ENCODE measurements around the gene STAG1.

STAG1 gene

GRCh38 chr3:136296960-136297359 lies 455.2 kb downstream of the STAG1 start:
- H3K9ac ChIP-seq (ENCODE audit: low read length): no peak overlapping the region
- H3K36me3 ChIP-seq (ENCODE audit: control insufficient read depth, insufficient read depth, low read length): peaks cover 36% of the 10 kb centered on the region
- no peak overlapping the region for H3K4me3 ChIP-seq (ENCODE audit: low read depth, low read length)
- peaks cover 4% of the 10 kb centered on the region; the same call in 1 of the 2 replicates for H3K4me1 ChIP-seq (ENCODE audit: control insufficient read depth, insufficient read depth, low read length)
- H3K27me3 ChIP-seq (ENCODE audit: control insufficient read depth, insufficient read depth, low read length): no peaks in the 10 kb centered on the region
- H3K27ac ChIP-seq (ENCODE audit: low read depth, low read length): no peak overlapping the region
- H3K9me3 ChIP-seq (ENCODE audit: control insufficient read depth, insufficient read depth, low read depth, low read length): no peaks in the 10 kb centered on the region

- Histone ChIP-seq H3K9ac (ENCODE audit: low read length) (no peak overlapping the region), H3K4me1 (ENCODE audit: control insufficient read depth, insufficient read depth, low read length) (peaks cover 4% of the 10 kb centered on the region; the same call in 1 of the 2 replicates), H3K27me3 (ENCODE audit: control insufficient read depth, insufficient read depth, low read length) (no peaks in the 10 kb centered on the region), H3K36me3 (ENCODE audit: control insufficient read depth, insufficient read depth, low read length) (peaks cover 22% of the 10 kb centered on the region), H3K4me3 (ENCODE audit: low read depth, low read length) (no peak overlapping the region), H3K9me3 (ENCODE audit: control insufficient read depth, insufficient read depth, low read depth, low read length) (no peaks in the 10 kb centered on the region), H3K27ac (ENCODE audit: low read depth, low read length) (no peak overlapping the region)
These were observed 458.0 kb downstream of the STAG1 start for GRCh38 chr3:136294176-136294575.

GRCh38 chr3:136293279-136293678 lies 458.9 kb downstream of the STAG1 start:
- Histone ChIP-seq H3K4me3 (ENCODE audit: low read depth, low read length) (no peak overlapping the region), H3K27ac (ENCODE audit: low read depth, low read length) (no peak overlapping the region), H3K4me1 (ENCODE audit: control insufficient read depth, insufficient read depth, low read length) (peaks cover 4% of the 10 kb centered on the region; the same call in 1 of the 2 replicates), H3K9ac (ENCODE audit: low read length) (no peak overlapping the region), H3K27me3 (ENCODE audit: control insufficient read depth, insufficient read depth, low read length) (no peaks in the 10 kb centered on the region), H3K36me3 (ENCODE audit: control insufficient read depth, insufficient read depth, low read length) (peaks cover 16% of the 10 kb centered on the region), H3K9me3 (ENCODE audit: control insufficient read depth, insufficient read depth, low read depth, low read length) (no peaks in the 10 kb centered on the region)

GRCh38 chr3:136292500-136292899 lies 459.7 kb downstream of the STAG1 start:
- Histone ChIP-seq H3K4me3 (ENCODE audit: low read depth, low read length) (no peak overlapping the region), H3K36me3 (ENCODE audit: control insufficient read depth, insufficient read depth, low read length) (peaks cover 18% of the 10 kb centered on the region), H3K27ac (ENCODE audit: low read depth, low read length) (no peak overlapping the region), H3K27me3 (ENCODE audit: control insufficient read depth, insufficient read depth, low read length) (no peaks in the 10 kb centered on the region), H3K4me1 (ENCODE audit: control insufficient read depth, insufficient read depth, low read length) (peaks cover 4% of the 10 kb centered on the region; the same call in 1 of the 2 replicates), H3K9ac (ENCODE audit: low read length) (no peak overlapping the region), H3K9me3 (ENCODE audit: control insufficient read depth, insufficient read depth, low read depth, low read length) (no peaks in the 10 kb centered on the region)

DNA sequence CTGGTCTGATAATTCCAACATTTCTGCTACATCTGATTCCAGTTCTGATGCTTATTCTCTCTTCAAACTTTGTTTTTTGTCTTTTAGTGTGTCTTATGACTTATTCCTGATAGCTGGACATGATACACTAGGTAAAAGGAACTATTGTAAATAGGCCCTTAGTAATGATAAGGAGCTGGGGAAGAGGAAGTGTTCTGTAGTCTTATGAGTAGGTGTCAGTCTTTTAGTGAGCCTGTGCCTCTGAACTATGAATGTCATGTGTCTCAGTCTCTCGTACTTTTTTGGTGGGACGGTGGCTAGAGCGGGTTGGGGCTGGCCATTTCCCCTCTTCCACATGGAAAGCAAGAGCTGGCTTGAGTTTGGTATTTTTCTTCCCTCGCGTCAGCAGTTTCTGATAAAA lies 460.9 kb downstream of the STAG1 start:
- H3K9ac ChIP-seq (ENCODE audit: low read length): no peak overlapping the region
- H3K9me3 ChIP-seq (ENCODE audit: control insufficient read depth, insufficient read depth, low read depth, low read length): no peaks in the 10 kb centered on the region
- peaks cover 21% of the 10 kb centered on the region for H3K36me3 ChIP-seq (ENCODE audit: control insufficient read depth, insufficient read depth, low read length)
- H3K27ac ChIP-seq (ENCODE audit: low read depth, low read length): no peak overlapping the region
- H3K4me1 ChIP-seq (ENCODE audit: control insufficient read depth, insufficient read depth, low read length): no peaks in the 10 kb centered on the region
- no peaks in the 10 kb centered on the region for H3K27me3 ChIP-seq (ENCODE audit: control insufficient read depth, insufficient read depth, low read length)
- no peak overlapping the region for H3K4me3 ChIP-seq (ENCODE audit: low read depth, low read length)
